Neural cell (in vitro differentiated cells): Measurements from ENCODE around the gene COG8.

Experiments used
- CTCF ChIP-seq: fragments of 450-650 bp; IDR thresholded peaks from 2 replicates; pipeline ENCODE4 v1.5.1; 2014; ENCODE audit warnings: antibody characterized with exemption, mild to moderate bottlenecking, moderate library complexity; ENCODE audit not compliant: poor library complexity, severe bottlenecking
- EZH2 ChIP-seq: fragments of 200-600, 300-800 bp; shearing (Covaris generic), sonication (generic); IDR thresholded peaks from 2 replicates; pipeline ENCODE4 v1.6.1; 2014; ENCODE audit warnings: antibody characterized with exemption, low read length, borderline replicate concordance, mild to moderate bottlenecking; ENCODE audit not compliant: insufficient read depth, poor library complexity, severe bottlenecking
- POLR2AphosphoS5 ChIP-seq: IDR thresholded peaks from 2 replicates; pipeline ENCODE4 v1.6.1; 2012
- RAD21 ChIP-seq: fragments of 450-650 bp; conservative IDR thresholded peaks from 2 replicates; pipeline ENCODE4 v1.6.1; 2014; ENCODE audit warnings: antibody characterized with exemption, mild to moderate bottlenecking, moderate library complexity

GRCh38 chr16:69368866-69369265, 29.5 kb upstream of the COG8 start:
- TF ChIP-seq EZH2 = no peak
- no peak for TF ChIP-seq CTCF
- TF ChIP-seq RAD21 = no peak
- no peak for TF ChIP-seq POLR2AphosphoS5
